Adipocyte (in vitro differentiated cells): ENCODE data around the gene MGAT4A.
A peak's percentile ranks its signal among the peaks of the same experiment; 100 is the strongest.
"Not testable (repeated sequence)": the region's sequence is repeated elsewhere in the genome, so short reads cannot be mapped to it uniquely, and the experiment has no call there.

Experiments
- DNase-seq: peaks from one replicate; pipeline ENCODE4 v3.0.0-alpha.2; 2015; ENCODE audit warnings: low read depth
- H3K27me3 ChIP-seq: replicated peaks from 2 replicates; pipeline ENCODE4 v1.7.0; 2013; ENCODE audit warnings: mild to moderate bottlenecking, low read length, moderate library complexity; ENCODE audit not compliant: control insufficient read depth, insufficient read depth
- H3K36me3 ChIP-seq: 2 replicates; pipeline ENCODE4 v1.7.0; 2013; ENCODE audit warnings: low read length, mild to moderate bottlenecking, moderate library complexity; ENCODE audit not compliant: control insufficient read depth, insufficient read depth, severe bottlenecking
- H3K4me1 ChIP-seq: 2 replicates; pipeline ENCODE4 v1.7.0; 2013; ENCODE audit warnings: mild to moderate bottlenecking, low read length, moderate library complexity; ENCODE audit not compliant: control insufficient read depth, insufficient read depth
- H3K4me3 ChIP-seq: 2 replicates; pipeline ENCODE4 v1.7.0; 2013; ENCODE audit warnings: mild to moderate bottlenecking, low read length, moderate library complexity
- H3K9ac ChIP-seq: 2 replicates; pipeline ENCODE4 v1.7.0; 2013; ENCODE audit warnings: mild to moderate bottlenecking, low read length, moderate library complexity
- H3K9me3 ChIP-seq: 2 replicates; pipeline ENCODE4 v1.7.0; 2013; ENCODE audit warnings: mild to moderate bottlenecking, low read length, moderate library complexity; ENCODE audit not compliant: control insufficient read depth

The MGAT4A gene

DNA sequence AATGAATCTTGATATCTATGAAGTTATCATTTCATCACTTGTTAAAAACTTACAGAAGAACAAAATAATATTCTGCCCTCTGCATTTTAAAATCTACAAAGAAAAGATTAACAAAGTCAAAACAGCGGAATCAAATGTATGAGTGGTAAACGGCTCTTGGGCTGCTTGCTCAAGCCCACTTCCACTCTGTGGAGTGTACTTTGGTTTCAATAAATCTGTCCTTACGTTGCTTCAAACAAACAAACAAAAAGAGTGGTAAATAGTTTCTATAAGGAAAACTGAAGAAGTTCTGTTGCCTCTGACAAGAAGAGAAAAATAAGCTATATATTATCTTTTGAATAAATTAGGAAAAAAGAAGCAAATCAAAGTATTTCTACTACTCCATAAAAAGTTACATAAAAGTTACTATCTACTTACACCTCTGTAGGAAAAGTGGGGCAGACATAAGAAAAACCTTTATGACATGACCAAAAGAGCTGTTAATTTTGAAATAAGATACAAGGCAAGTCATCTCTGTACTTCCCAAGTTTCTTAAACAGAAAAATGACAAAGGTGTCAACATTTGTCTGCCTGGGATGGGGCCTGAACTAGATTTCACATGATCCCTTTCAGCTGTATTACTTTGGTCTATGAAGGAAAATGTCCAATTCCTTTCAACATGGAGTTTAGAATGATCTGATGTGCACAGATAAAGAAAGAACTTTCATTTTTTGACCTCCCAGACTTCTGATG is 56.5 kb downstream of the MGAT4A start:
- no peak overlapping the region for H3K4me3 ChIP-seq
- peaks cover 8% of the 10 kb centered on the region for H3K9me3 ChIP-seq
- H3K27me3 ChIP-seq: no peaks in the 10 kb centered on the region
- no peak for DNase-seq
- H3K36me3 ChIP-seq: no peaks in the 10 kb centered on the region
- H3K9ac ChIP-seq: no peak overlapping the region
- H3K4me1 ChIP-seq: no peaks in the 10 kb centered on the region

DNA sequence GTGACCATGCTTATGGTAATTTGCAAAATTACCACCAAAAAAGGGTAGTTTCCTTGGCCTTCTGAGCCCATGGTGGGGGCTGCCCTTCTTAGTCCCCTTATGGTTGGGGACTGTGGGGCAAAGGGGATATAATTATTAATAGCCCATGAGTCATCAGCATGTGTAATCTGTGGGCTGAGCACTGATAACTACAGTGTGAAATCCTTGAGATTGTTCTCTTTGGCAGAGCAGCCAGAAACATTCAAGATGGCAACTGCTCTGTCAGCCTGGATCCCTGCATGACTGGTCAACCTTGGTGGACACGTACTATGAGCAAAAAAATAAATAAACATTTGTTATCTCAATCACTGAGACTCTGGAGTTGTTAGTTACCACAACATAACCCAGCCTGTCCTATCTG is 61.3 kb downstream of the MGAT4A start:
- Histone ChIP-seq H3K4me3 (no peak overlapping the region), H3K9me3 (peaks cover 8% of the 10 kb centered on the region), H3K27me3 (no peaks in the 10 kb centered on the region), H3K4me1 (peaks cover 5% of the 10 kb centered on the region), H3K9ac (no peak overlapping the region), H3K36me3 (no peaks in the 10 kb centered on the region)
- DNase-seq: no peak

DNA sequence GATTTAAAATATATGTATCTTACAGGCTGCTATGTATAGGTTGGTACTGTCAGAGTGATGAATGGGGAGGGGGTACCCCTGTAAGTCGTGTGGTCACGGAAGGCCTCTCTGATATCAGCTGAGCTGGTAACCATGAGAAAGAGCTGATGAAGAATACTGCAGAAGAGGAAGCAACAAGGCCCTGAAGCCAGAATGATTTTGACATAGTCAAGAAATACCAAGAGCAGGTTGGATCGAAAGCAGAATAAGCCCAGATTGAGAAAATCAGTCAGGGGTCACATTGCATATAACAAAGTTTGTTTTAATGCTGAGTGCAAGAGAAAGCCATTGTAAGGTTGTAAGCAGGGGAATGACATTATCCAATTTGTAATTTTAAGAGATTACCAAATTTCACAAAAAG is 65.3 kb downstream of the MGAT4A start:
- no peak for DNase-seq
- H3K36me3 ChIP-seq: no peaks in the 10 kb centered on the region
- no peaks in the 10 kb centered on the region for H3K27me3 ChIP-seq
- peaks cover 1% of the 10 kb centered on the region for H3K9me3 ChIP-seq
- H3K4me1 ChIP-seq: peaks cover 11% of the 10 kb centered on the region
- no peak overlapping the region for H3K4me3 ChIP-seq
- H3K9ac ChIP-seq: no peak overlapping the region

DNA sequence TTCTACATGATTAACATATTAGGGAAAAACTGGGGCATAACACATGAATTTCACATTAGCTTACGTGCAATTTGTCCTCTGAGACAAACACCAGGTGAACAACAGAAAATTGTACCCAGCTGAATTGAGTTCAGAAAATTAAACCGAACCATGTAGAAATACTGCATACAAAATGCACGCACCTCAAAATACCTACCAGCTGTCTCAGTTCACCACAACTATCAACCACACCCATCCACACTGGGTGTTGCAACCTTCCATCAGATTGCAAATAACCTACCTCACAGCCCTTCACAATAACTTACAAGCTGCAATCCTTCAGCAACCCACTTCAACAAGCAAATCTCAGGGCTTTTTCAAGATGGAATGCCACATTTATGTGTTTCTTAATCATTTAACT is 66.6 kb downstream of the MGAT4A start:
- peaks cover 7% of the 10 kb centered on the region for H3K9me3 ChIP-seq
- peak; percentile 19 for DNase-seq
- H3K4me3 ChIP-seq: no peak overlapping the region
- H3K9ac ChIP-seq: no peak overlapping the region
- peaks cover 11% of the 10 kb centered on the region for H3K4me1 ChIP-seq
- no peaks in the 10 kb centered on the region for H3K36me3 ChIP-seq
- H3K27me3 ChIP-seq: no peaks in the 10 kb centered on the region

DNA sequence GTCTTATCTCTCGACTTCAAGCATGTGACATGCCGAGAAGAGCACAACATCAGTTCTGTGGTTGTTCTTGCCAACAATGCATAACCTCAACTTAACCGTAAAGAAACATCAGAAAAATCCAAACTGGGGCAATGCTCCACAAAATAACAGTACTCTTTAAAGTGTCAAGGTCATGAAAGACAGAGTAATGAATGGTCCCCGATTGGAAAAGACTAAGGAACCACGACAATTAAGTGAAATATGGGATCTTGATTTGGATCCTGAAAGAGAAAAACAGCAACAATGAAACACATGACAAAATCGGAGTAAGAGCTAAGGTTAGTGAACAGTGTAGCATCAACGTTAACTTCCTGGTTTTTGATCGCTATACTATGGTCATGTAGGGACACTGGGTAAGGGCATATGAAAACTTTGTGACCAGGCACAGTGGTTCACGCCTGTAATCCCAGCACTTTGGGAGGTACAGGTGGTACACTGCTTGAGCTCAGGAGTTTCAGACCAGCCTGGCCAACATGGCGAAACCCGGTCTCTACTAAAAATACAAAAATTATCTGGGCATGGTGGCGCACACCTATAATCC is 67.3 kb downstream of the MGAT4A start:
- Histone ChIP-seq H3K9ac (no peak overlapping the region), H3K9me3 (peaks cover 7% of the 10 kb centered on the region), H3K4me1 (peaks cover 11% of the 10 kb centered on the region), H3K36me3 (no peaks in the 10 kb centered on the region), H3K4me3 (no peak overlapping the region), H3K27me3 (no peaks in the 10 kb centered on the region)
- DNase-seq: no peak

DNA sequence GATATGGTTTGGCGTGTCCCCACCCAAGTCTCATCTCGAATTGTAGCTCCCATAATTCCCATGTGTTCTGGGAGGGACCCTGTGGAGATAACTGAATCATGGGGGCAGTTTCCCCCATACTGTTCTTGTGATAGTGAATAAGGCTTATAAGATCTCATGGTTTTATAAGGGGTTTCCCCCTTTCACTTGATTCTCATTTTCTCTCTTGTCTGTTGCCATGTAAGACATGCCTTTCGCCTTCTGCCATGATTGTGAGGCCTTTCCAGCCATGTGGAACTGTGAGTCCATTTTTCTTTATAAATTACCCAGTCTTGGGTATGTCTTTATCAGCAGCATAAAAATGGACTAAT is 71.5 kb downstream of the MGAT4A start:
- not testable (repeated sequence) for H3K4me3 ChIP-seq, H3K4me1 ChIP-seq, DNase-seq, H3K9ac ChIP-seq, H3K9me3 ChIP-seq, H3K36me3 ChIP-seq, H3K27me3 ChIP-seq

DNA sequence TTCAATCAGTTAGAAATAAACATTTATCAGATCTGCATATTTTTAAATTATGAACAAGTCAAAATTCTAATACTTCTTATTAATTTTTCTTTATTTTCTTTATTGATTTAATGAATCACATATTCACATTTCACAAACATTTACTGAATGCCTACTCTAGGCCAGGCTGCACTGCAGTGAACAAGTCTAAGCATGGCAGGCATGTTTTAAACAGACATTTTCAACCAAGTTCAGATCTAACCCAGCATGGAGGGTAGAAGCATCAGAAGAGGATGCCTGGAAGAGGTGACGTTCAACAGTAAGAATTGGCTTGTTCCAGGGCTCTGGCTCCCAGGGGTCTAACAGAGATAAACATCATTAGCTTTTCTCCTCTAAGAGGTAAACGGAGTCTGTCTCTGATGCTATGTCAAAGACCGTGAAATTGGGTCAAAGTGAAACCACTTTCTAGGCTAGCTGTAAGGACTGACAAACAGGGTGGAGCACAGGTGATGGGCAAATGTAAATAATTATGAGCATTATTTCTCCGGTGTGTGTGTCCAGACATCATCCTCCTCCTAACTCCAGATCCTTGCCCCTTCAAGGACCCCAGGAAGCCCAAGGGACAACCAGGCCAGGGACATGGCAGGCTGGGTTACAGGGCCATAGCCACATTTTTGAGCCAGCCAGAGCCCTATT is 72.0 kb downstream of the MGAT4A start:
- H3K4me3 ChIP-seq: no peak overlapping the region
- no peak overlapping the region for H3K9ac ChIP-seq
- no peaks in the 10 kb centered on the region for H3K36me3 ChIP-seq

DNA sequence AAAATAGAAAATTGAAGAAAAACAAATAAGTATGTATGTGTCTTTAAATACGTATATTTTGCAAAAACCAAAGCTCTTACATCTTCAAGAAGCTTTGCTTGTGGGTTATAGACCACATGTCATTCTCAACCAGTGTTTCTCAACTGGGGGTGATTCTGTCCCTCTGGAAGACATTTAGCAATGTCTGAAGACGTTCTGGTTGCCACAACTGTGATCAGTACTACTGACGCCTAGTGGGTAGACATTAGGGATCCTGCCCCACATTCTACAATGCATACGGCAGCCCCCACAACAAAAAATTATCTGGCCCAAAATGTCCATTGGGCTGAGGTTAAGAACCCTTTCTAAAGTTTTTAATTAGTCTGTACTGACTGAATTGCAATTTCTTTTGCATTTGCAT is 74.1 kb downstream of the MGAT4A start:
- no peak overlapping the region for H3K4me3 ChIP-seq
- peaks cover 7% of the 10 kb centered on the region for H3K9me3 ChIP-seq
- no peak for DNase-seq
- H3K4me1 ChIP-seq: no peaks in the 10 kb centered on the region
- H3K36me3 ChIP-seq: no peaks in the 10 kb centered on the region
- no peak overlapping the region for H3K9ac ChIP-seq
- H3K27me3 ChIP-seq: no peaks in the 10 kb centered on the region

More for the DNA sequence above, 72.0 kb downstream of the MGAT4A start:
- Histone ChIP-seq H3K9me3 (peaks cover 7% of the 10 kb centered on the region), H3K27me3 (no peaks in the 10 kb centered on the region), H3K4me1 (no peaks in the 10 kb centered on the region)
- DNase-seq: no peak

DNA sequence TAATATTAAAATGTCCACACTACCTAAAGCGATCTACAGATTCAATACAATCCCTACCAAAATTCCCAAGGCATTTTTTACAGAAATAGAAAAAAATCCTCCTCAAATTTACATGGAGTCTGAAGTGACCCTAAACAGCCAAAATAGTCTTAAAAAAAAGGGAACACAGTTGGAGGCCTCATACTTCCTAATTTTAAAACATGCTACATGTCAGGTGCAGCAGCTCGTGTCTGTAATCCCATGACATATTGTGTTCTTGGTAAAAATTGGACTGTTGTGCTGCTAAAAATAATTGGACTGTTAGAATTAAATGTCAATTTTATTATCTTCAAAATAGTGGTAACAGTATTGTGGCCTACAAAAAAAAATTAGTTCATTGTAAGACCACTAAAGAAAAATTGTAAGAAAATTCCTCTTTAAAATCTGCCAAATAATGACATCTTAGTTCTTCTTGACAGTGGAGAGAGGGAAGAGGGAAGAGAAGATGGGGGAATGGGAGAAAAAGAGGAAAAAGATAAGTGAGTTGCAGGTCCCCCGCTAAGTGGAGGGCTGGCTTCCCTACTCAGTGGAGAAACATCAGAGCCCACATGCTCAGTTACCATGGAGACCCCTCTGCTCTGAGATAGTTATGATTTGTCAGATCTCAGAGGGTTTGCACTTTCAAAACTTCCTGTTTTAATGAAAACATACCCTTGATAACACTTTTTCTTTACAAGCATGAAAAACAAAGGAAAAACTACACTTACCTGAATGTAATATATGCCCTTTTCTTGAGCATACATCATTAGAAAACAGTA is 76.0 kb downstream of the MGAT4A start:
- no peak for DNase-seq
- H3K4me1 ChIP-seq: no peaks in the 10 kb centered on the region
- no peaks in the 10 kb centered on the region for H3K27me3 ChIP-seq
- H3K4me3 ChIP-seq: no peak overlapping the region
- H3K36me3 ChIP-seq: no peaks in the 10 kb centered on the region
- no peaks in the 10 kb centered on the region for H3K9me3 ChIP-seq
- H3K9ac ChIP-seq: no peak overlapping the region

DNA sequence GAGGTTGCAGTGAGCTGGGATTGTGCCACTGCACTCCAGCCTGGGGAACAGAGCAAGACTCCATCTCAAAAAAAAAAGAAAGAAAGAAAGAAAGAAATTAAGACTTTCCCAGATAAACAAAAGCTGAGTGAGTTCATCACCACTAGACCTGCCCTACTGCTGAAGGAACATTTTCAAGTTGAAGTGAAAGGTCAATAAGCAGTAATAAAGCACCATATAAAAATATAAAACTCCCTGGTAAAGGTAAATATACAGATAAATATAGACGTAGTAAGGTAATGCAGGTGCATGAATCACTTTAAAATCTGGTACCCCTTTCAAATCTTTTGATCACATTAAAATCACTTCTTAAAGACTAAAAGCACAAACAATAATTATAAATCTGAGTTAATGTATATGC is 79.9 kb downstream of the MGAT4A start:
- no peak overlapping the region for H3K4me3 ChIP-seq
- H3K36me3 ChIP-seq: no peaks in the 10 kb centered on the region
- no peak overlapping the region for H3K9ac ChIP-seq
- no peaks in the 10 kb centered on the region for H3K4me1 ChIP-seq
- no peaks in the 10 kb centered on the region for H3K27me3 ChIP-seq
- DNase-seq: no peak
- H3K9me3 ChIP-seq: no peaks in the 10 kb centered on the region

DNA sequence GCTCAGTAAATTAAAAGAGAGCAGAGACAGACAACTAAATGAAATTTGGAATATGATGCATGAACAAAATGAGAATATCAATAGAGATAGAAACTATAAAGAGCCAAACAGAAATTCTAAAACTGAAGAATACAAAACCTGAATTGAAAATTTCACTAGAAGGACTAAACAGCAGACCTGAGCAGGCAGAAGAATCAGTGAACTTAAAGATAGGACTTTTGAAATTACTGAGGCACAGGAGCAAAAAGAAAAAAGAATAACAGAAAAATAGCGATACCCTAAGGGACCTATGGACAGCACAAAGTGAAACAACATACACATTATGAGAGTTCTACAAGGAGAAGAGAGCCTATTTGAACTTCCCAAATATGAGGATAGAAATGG is 80.9 kb downstream of the MGAT4A start:
- Histone ChIP-seq H3K4me3 (no peak overlapping the region), H3K4me1 (no peaks in the 10 kb centered on the region)

More for the DNA sequence above, 80.9 kb downstream of the MGAT4A start:
- no peak for DNase-seq
- Histone ChIP-seq H3K9me3 (no peaks in the 10 kb centered on the region), H3K27me3 (no peaks in the 10 kb centered on the region), H3K9ac (no peak overlapping the region), H3K36me3 (no peaks in the 10 kb centered on the region)
